ENCODE data around the gene PRKCH. TPM values are rescaled to one million over a fixed set of nuclear protein-coding genes. Genes with fewer than 3 reads are reported as not detected.
"Not testable (repeated sequence)": the region's sequence is repeated elsewhere in the genome, so short reads cannot be mapped to it uniquely, and the experiment has no call there.

The PRKCH gene
- total RNA-seq, 1 donor from 2014 or later = 20.2 TPM

DNA sequence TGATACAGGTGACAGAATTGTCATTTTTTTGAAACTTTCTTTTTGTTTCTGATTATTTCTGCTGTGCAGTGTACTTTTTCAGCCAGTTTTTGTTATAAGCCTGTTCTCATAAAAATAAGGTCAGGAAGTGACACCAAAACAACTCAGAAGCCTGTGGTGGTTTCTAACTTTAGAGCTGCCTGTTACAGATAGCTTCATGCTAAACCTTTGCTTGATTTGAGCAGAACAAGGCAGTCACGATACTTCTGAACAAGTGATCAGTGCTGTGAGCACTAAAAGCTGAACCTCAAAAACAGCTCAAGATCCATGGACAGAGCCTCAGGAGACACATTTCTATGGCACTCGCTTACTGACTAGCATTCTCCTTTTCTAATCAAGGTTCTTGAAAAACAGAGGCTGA lies 82.0 kb downstream of the PRKCH start:
- intact Hi-C loops (cut with DNase I) = no loop called here
- TF ChIP-seq, protein P1, sequence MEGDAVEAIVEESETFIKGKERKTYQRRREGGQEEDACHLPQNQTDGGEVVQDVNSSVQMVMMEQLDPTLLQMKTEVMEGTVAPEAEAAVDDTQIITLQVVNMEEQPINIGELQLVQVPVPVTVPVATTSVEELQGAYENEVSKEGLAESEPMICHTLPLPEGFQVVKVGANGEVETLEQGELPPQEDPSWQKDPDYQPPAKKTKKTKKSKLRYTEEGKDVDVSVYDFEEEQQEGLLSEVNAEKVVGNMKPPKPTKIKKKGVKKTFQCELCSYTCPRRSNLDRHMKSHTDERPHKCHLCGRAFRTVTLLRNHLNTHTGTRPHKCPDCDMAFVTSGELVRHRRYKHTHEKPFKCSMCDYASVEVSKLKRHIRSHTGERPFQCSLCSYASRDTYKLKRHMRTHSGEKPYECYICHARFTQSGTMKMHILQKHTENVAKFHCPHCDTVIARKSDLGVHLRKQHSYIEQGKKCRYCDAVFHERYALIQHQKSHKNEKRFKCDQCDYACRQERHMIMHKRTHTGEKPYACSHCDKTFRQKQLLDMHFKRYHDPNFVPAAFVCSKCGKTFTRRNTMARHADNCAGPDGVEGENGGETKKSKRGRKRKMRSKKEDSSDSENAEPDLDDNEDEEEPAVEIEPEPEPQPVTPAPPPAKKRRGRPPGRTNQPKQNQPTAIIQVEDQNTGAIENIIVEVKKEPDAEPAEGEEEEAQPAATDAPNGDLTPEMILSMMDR (IDR thresholded peaks at IDR 0.05) = no peak
- Histone ChIP-seq H3K4me3 (no peak overlapping the region), H3K4me1 (no peaks in the 10 kb centered on the region), H3K27ac (no peak overlapping the region), H3K27me3 (no peaks in the 10 kb centered on the region), H3K36me3 (no peaks in the 10 kb centered on the region), H3K9me3 (no peaks in the 10 kb centered on the region)
- no peak for DNase-seq (ENCODE audit: low spot score in 2 of 2)

DNA sequence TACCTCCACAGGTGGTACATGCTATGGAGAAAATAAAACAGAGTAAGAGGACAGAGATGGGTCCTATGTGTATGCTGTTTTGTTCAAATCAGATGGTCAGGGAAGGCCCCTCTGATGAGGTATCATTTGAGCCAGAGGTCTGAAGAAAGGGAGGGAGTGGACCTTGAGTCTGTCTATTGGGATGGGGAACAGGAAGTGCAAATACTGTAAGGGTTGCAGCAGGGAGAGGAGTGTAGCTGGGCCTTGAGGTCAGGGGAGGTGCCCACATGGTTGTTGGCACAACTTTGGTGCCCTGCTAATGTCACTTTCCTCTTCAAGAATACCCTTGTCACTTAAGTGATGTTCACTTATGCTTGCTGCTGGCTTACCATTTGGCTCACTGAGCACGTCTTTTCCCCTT lies 83.3 kb downstream of the PRKCH start:
- TF ChIP-seq, protein P1 (IDR thresholded peaks at IDR 0.05) = no peak
- intact Hi-C loops (cut with DNase I) = no loop called here
- Histone ChIP-seq H3K4me3 (no peak overlapping the region), H3K9me3 (no peaks in the 10 kb centered on the region), H3K36me3 (no peaks in the 10 kb centered on the region), H3K4me1 (no peaks in the 10 kb centered on the region), H3K27me3 (no peaks in the 10 kb centered on the region), H3K27ac (no peak overlapping the region)
- DNase-seq (ENCODE audit: low spot score in 2 of 2) = no peak

DNA sequence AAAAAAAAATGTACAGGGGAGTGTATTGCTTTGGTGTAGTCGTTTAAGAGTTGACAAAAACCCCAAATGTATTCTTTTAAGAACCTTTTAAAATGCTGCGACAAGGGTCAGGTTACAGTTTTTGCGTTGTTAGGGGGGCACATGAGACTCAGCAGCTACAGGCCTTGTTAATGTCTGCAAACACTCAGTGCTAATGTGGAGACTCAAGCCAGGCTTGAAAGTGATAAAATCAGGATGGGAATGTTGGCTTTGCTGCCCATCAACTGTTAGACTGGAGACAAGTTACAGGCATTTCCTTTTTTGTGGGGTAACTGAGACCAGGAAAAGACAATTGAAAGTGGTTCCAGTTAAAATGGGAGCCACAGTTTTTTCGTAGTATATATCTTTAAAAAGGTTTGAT lies 84.8 kb downstream of the PRKCH start:
- intact Hi-C loops (cut with DNase I) = no loop called here
- DNase-seq (ENCODE audit: low spot score in 2 of 2) = no peak
- H3K27ac ChIP-seq = no peak overlapping the region
- H3K36me3 ChIP-seq = no peaks in the 10 kb centered on the region
- H3K4me1 ChIP-seq = no peaks in the 10 kb centered on the region
- H3K9me3 ChIP-seq = no peaks in the 10 kb centered on the region
- no peak overlapping the region for H3K4me3 ChIP-seq
- H3K27me3 ChIP-seq = no peaks in the 10 kb centered on the region
- TF ChIP-seq, protein P1 (IDR thresholded peaks at IDR 0.05) = no peak

DNA sequence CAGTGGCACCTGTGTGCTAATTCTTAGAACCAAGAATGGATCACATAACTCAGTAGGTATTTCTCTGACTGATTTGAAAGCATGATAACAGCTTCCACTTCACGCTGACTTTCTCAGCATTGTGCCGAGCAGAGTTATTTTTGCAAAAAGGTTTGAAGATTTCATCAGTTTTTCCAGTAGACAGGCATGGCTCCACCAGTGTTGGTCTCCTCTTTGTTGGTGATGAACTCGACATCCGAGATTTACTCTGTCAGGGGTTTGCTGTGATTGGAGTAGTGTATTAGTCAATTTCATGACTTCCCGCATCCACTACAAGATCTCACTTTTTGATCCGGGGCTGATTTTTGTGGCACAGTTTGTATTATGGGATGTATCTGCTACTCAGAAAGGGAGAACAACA lies 85.3 kb downstream of the PRKCH start:
- DNase-seq (ENCODE audit: low spot score in 2 of 2) = no peak
- Histone ChIP-seq H3K36me3 (no peaks in the 10 kb centered on the region), H3K9me3 (no peaks in the 10 kb centered on the region), H3K4me3 (no peak overlapping the region), H3K27me3 (no peaks in the 10 kb centered on the region), H3K4me1 (no peaks in the 10 kb centered on the region), H3K27ac (no peak overlapping the region)
- intact Hi-C loops (cut with DNase I) = no loop called here
- TF ChIP-seq, protein P1 (IDR thresholded peaks at IDR 0.05) = no peak

DNA sequence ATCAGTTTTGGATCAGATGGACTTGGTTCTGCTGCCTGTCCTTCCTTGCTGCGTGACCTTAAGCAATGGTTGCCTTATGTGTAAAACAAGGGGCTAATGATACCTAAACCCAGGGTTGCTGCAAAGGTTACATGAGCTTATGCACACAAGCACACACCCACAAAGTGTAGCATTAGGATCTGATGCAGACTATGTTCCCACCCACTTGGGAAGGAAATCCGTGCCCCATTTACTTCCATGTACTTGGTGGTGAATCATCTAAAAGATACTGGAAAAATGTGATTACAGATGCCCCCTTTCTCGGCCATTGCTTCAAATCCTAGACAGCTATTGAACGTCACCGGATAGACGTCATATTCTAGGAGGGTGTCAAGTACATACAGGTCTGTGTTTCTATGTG lies 87.1 kb downstream of the PRKCH start:
- Histone ChIP-seq H3K4me1 (no peaks in the 10 kb centered on the region), H3K27me3 (no peaks in the 10 kb centered on the region), H3K36me3 (no peaks in the 10 kb centered on the region), H3K27ac (no peak overlapping the region), H3K9me3 (no peaks in the 10 kb centered on the region), H3K4me3 (no peak overlapping the region)
- TF ChIP-seq, protein P1 (IDR thresholded peaks at IDR 0.05) = no peak
- DNase-seq (ENCODE audit: low spot score in 2 of 2) = no peak
- intact Hi-C loops (cut with DNase I) = no loop called here

DNA sequence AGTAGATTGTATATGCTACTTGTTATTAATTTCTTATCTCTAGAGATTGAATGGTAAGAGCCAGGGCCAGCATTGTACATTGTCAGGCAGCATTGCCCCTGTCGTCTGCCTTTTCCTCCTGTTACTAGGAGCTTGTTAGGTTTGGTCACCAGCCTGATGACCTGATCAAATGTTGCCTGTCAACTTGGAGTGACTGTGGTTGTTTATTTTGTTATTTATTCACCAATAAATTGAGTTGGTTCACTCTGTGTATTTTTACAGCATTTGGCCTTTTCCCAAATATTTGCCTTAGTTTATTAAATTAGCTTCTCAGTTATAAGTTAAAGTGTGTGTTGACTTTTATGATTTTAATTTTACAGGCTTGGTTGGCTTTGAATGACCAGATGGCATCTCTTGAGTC lies 88.4 kb downstream of the PRKCH start:
- H3K9me3 ChIP-seq = no peaks in the 10 kb centered on the region

DNA sequence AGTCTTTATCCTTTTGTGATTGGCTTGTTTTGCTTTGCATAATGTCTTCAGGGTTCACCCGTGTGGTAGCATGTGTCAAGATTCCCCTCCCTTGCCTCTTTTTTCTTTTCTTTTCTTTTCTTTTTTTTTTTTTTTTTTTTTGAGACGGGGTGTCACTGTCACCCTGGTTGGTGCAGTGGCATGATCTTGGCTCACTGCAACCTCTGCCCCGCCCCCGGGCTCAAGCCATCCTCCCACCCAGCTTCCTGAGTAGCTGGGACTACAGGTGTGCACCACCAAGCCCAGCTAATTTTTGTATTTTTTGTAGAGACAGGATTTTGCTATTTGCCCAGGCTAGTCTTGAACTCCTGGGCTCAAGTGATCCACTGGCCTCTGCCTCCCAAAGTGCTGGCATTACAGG lies 94.6 kb downstream of the PRKCH start:
- H3K9me3 ChIP-seq; H3K27ac ChIP-seq; H3K4me3 ChIP-seq; DNase-seq (ENCODE audit: low spot score in 2 of 2); intact Hi-C loops (cut with DNase I); H3K36me3 ChIP-seq; H3K27me3 ChIP-seq: not testable (repeated sequence)
- peaks cover 6 to 12% of the 10 kb centered on the region in 2 donors for H3K4me1 ChIP-seq

More for the DNA sequence above, 88.4 kb downstream of the PRKCH start:
- Histone ChIP-seq H3K4me3 (no peak overlapping the region), H3K4me1 (no peaks in the 10 kb centered on the region), H3K27ac (no peak overlapping the region), H3K27me3 (no peaks in the 10 kb centered on the region), H3K36me3 (no peaks in the 10 kb centered on the region)
- intact Hi-C loops (cut with DNase I) = no loop called here
- TF ChIP-seq, protein P1 (IDR thresholded peaks at IDR 0.05) = no peak
- DNase-seq (ENCODE audit: low spot score in 2 of 2) = no peak

All from ascending aorta (tissue), 2 donors.